IMR-90 (cell line): ENCODE results near the gene ENO2. TPM values are rescaled to one million over a fixed set of nuclear protein-coding genes. Genes with fewer than 3 reads are reported as not detected.

Experiments
- ATAC-seq: fragments of 200-7000 bp; cut with Tn5 transposase; 2 replicates; pipeline ENCODE4 v1.9.1; 2020; ENCODE audit warnings: low read depth, mild to moderate bottlenecking, moderate library complexity
- BruUV-seq: library from RNA; stranded (reverse); fragments of 400-500 nt; replicated peaks from 2 replicates; lab custom pipeline; 2021; lab: Mats Ljungman, UMichigan
- CTCF ChIA-PET: fragments of 300-600 bp; formaldehyde crosslinking; extraction: SDS; loops from one replicate; lab custom pipeline; 2021; ENCODE audit warnings: antibody characterized with exemption; lab: Yijun Ruan, JAX
- POLR2A ChIA-PET: fragments of 300-600 bp; sonication (Branson Sonifier 250); formaldehyde crosslinking; loops from one replicate; lab custom pipeline; 2022; ENCODE audit warnings: antibody characterized with exemption; ENCODE audit not compliant: unreplicated experiment; lab: Charles Lee
- DNase-seq: peaks from one replicate; pipeline ENCODE4 v3.0.0; 2013
- H2AFZ ChIP-seq: replicated peaks from 2 replicates; pipeline ENCODE3; 2013; ENCODE audit warnings: low read length, mild to moderate bottlenecking; ENCODE audit not compliant: poor library complexity
- H2AK5ac ChIP-seq: 2 replicates; pipeline ENCODE4 v1.6.1; 2013; ENCODE audit warnings: low read depth, low read length, inconsistent platforms
- H2AK9ac ChIP-seq: replicated peaks from 2 replicates; pipeline ENCODE3; 2013; ENCODE audit warnings: mild to moderate bottlenecking, low read depth, low read length, moderate library complexity; ENCODE audit not compliant: poor library complexity
- H2BK120ac ChIP-seq: 2 replicates; pipeline ENCODE4 v1.6.1; 2013; ENCODE audit warnings: low read depth, low read length, inconsistent platforms
- H2BK15ac ChIP-seq: 3 replicates; pipeline ENCODE4 v1.6.1; 2013; ENCODE audit warnings: low read depth, low read length, inconsistent platforms
- H2BK20ac ChIP-seq: 2 replicates; pipeline ENCODE4 v1.6.1; 2013; ENCODE audit warnings: low read depth, mild to moderate bottlenecking, inconsistent platforms, low read length, moderate library complexity
- H2BK5ac ChIP-seq: 2 replicates; pipeline ENCODE4 v1.6.1; 2013; ENCODE audit warnings: mild to moderate bottlenecking, low read depth, low read length, inconsistent platforms; ENCODE audit not compliant: poor library complexity, severe bottlenecking
- H3K14ac ChIP-seq: replicated peaks from 2 replicates; pipeline ENCODE4 v1.6.1; 2013; ENCODE audit warnings: low read depth, low read length, inconsistent platforms
- H3K18ac ChIP-seq: 2 replicates; pipeline ENCODE4 v1.6.1; 2013; ENCODE audit warnings: low read depth, low read length, control low read depth
- H3K23ac ChIP-seq: 2 replicates; pipeline ENCODE4 v1.6.1; 2013; ENCODE audit warnings: low read depth, low read length, inconsistent platforms
- H3K27ac ChIP-seq: 2 replicates; pipeline ENCODE4 v1.5.1; 2013; ENCODE audit warnings: mild to moderate bottlenecking, control low read depth, low read length; ENCODE audit not compliant: insufficient read depth
- H3K27me3 ChIP-seq: 2 replicates; pipeline ENCODE4 v1.6.1; 2013; ENCODE audit warnings: low read length; ENCODE audit not compliant: control insufficient read depth, insufficient read depth
- H3K36me3 ChIP-seq: 2 replicates; pipeline ENCODE4 v1.6.1; 2013; ENCODE audit warnings: low read length, mixed read lengths; ENCODE audit not compliant: control insufficient read depth, insufficient read depth
- H3K4ac ChIP-seq: 2 replicates; pipeline ENCODE4 v1.6.1; 2013; ENCODE audit warnings: low read depth, low read length, inconsistent platforms
- H3K4me1 ChIP-seq: 2 replicates; pipeline ENCODE4 v1.6.1; 2013; ENCODE audit warnings: low read length, mixed read lengths; ENCODE audit not compliant: control insufficient read depth, insufficient read depth
- H3K4me2 ChIP-seq: 2 replicates; pipeline ENCODE4 v1.6.1; 2013; ENCODE audit warnings: low read depth, mild to moderate bottlenecking, control low read depth, low read length, moderate library complexity
- H3K4me3 ChIP-seq: 2 replicates; pipeline ENCODE4 v1.5.1; 2013; ENCODE audit warnings: low read depth, mild to moderate bottlenecking, control low read depth, low read length, moderate library complexity; ENCODE audit not compliant: insufficient read depth
- H3K56ac ChIP-seq: 2 replicates; pipeline ENCODE4 v1.6.1; 2013; ENCODE audit warnings: low read length, inconsistent platforms; ENCODE audit not compliant: insufficient read depth; ENCODE audit errors: extremely low read depth
- H3K79me1 ChIP-seq, 2 experiments: 2 replicates each; pipeline ENCODE4 v1.6.1; 2013; ENCODE audit warnings: low read length in 2 of 2, inconsistent platforms in 1 of 2, low read depth in 1 of 2
- H3K9ac ChIP-seq: 2 replicates; pipeline ENCODE4 v1.6.1; 2013; ENCODE audit warnings: low read depth, low read length, control low read depth
- H3K9me1 ChIP-seq: 2 replicates; pipeline ENCODE4 v1.6.1; 2013; ENCODE audit warnings: low read length, inconsistent platforms; ENCODE audit not compliant: insufficient read depth
- H3K9me3 ChIP-seq: 2 replicates; pipeline ENCODE4 v1.6.1; 2013; ENCODE audit warnings: low read length; ENCODE audit not compliant: control insufficient read depth, insufficient read depth
- H4K20me1 ChIP-seq: 2 replicates; pipeline ENCODE4 v1.6.1; 2013; ENCODE audit warnings: low read length, inconsistent platforms; ENCODE audit not compliant: insufficient read depth
- H4K5ac ChIP-seq: 2 replicates; pipeline ENCODE4 v1.6.1; 2013; ENCODE audit warnings: mild to moderate bottlenecking, low read depth, low read length, control low read depth
- H4K8ac ChIP-seq, 2 experiments: 2 replicates each; pipeline ENCODE4 v1.6.1; 2013; ENCODE audit warnings: low read depth in 2 of 2, low read length in 2 of 2, control low read depth in 1 of 2, inconsistent platforms in 1 of 2
- H4K91ac ChIP-seq: 2 replicates; pipeline ENCODE4 v1.6.1; 2013; ENCODE audit warnings: low read depth, low read length, inconsistent platforms; ENCODE audit not compliant: insufficient read depth
- FOS ChIP-seq: fragments of 150-350 bp; IDR thresholded peaks from 2 replicates; pipeline ENCODE4 v1.6.1; 2016; ENCODE audit warnings: low read depth, low read length
- MAZ ChIP-seq: IDR thresholded peaks from 2 replicates; pipeline ENCODE4 v1.6.1; 2012; ENCODE audit warnings: low read depth, mild to moderate bottlenecking, low read length, improper control_type of control experiment, moderate library complexity, borderline replicate concordance
- POLR2A ChIP-seq: IDR thresholded peaks from 2 replicates; pipeline ENCODE4 v1.6.1; 2012; ENCODE audit warnings: mild to moderate bottlenecking, low read depth, low read length
- WGBS, 2 experiments: methylation state at CpG; one replicate each; pipeline versions ENCODE4 v1.1.5 to v1.1.7; 2013; ENCODE audit warnings: missing lambda C conversion rate in 2 of 2; ENCODE audit not compliant: insufficient read length in 1 of 2; ENCODE audit errors: extremely low coverage in 2 of 2; 5-methylcytosine and 5-hydroxymethylcytosine counted together
- dilution Hi-C: fragments of 300-500 bp; cut with HindIII; formaldehyde crosslinking; loops from one replicate; pipeline ENCODE4 v1.14.3; 2018; ENCODE audit warnings: low sequenced_read_pairs; ENCODE audit not compliant: unreplicated experiment
- in situ Hi-C: fragments of 300-500 bp; cut with MboI; formaldehyde crosslinking; loops from 3 replicates; pipeline ENCODE4 v1.14.3; 2019; ENCODE audit warnings: low sequenced_read_pairs, inconsistent platforms, mixed read lengths
- intact Hi-C: fragments of 100-400 bp; cut with micrococcal nuclease; formaldehyde crosslinking; loops from 2 replicates; pipeline ENCODE4 v1.10.0; 2022
- polyA plus RNA-seq, 3 experiments: library from polyadenylated mRNA; depleted of rRNA; stranded (reverse); fragments of >200 nt; gene quantifications; 2 replicates each; pipeline ENCODE4 v1.2.3, GENCODE V29; 2012; ENCODE audit warnings: low replicate concordance in 1 of 3
- total RNA-seq: library from RNA; depleted of rRNA; stranded (reverse); fragments of >200 nt; gene quantifications from 2 replicates; pipeline ENCODE4 v1.2.3, GENCODE V29; 2012

The ENO2 gene
- total and polyA plus RNA-seq, 2 of the 4 experiments (the other 2 are of a cell fraction), result 28.3 to 92.8 TPM

DNA sequence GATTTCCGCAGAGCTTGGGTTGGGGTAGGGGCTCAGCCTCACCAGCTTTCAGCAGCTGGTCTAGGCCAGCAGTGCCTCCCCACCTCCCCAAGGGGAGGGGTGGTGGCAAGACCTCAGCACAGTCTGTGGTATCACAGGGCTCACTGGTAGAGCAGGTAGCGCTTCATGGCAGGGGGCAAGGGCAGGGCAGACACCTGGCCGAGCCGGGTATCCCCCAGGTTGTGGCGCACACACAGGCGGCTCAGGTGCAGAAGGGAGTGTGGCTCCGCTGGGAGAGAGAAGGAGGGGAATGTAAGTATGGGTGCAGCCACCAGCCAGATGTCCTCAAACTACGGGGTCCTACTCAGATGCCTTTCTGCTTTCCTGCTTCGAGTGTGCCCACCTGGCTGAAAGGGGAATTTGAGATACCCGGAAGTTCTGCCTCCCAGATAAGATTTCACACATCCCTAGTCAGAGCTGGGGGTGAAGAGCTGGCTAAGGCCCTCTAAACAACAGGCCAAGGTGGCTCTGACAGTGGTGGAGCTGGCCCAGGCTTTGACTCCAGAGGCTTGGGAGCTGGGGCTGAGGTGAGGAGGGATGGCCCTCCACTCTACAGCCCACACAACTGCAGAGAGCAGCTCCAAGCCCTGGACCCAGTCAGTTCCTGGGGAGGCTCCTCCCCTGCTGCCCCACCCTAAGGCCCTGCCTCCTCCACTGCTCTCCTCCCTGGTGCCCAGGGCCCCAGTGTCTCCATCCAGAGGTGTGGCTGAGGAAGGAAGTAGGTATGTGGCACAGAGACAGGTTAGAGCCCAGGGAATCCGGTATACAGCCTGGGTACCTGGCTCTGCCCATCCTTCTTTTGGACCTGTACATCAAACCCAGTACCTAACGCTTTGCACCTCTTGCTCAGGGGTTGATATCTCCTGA is 43.1 kb upstream of the ENO2 start:
- peak overlapping the region; percentile 11; the same call in 1 of the 2 replicates for H3K4ac ChIP-seq
- POLR2A ChIA-PET, result interaction anchor here (1.9 kb wide), 1 partner anchor 20 kb away, joined by 12 read pairs; no protein-coding TSS in a partner anchor
- H2BK15ac ChIP-seq, result no peak overlapping the region
- peak overlapping the region; percentile 33 for H3K23ac ChIP-seq
- intact Hi-C loops, result loop anchor here (5.0 kb wide), 1 partner anchor 241 kb away; no protein-coding TSS in a partner anchor
- ATAC-seq, result no peak
- H3K9ac ChIP-seq, result peak overlapping the region; percentile 19; the same call in 1 of the 2 replicates
- 0 out of 4 replicates have a peak overlapping the region, but pooled peaks have one; percentile 0 to 30 for H4K8ac ChIP-seq
- no peak for DNase-seq
- H3K4me1 ChIP-seq, result peaks cover 19% of the 10 kb centered on the region
- H3K4me3 ChIP-seq, result no peak overlapping the region
- no peak overlapping the region for H2BK20ac ChIP-seq
- H2BK120ac ChIP-seq, result no peak overlapping the region
- TF ChIP-seq MAZ, result peak; percentile 33; the same call in 1 of the 2 replicates
- TF ChIP-seq POLR2A, result 0 out of 2 replicates have a peak, but pooled peaks have one; percentile 0
- TF ChIP-seq FOS, result no peak
- H3K56ac ChIP-seq, result no peak overlapping the region
- peaks cover 32 to 69% of the 10 kb centered on the region in 2 experiments for H3K79me1 ChIP-seq
- CTCF ChIA-PET, result interaction anchor here (1.4 to 3.0 kb wide), 3 partner anchors 10 to 20 kb away, joined by 5 to 17 read pairs (median 8); no protein-coding TSS in a partner anchor
- no peak overlapping the region for H4K5ac ChIP-seq
- H2BK5ac ChIP-seq, result no peak overlapping the region
- no peak overlapping the region for H4K91ac ChIP-seq
- no peak overlapping the region for H3K18ac ChIP-seq
- H3K36me3 ChIP-seq, result peaks cover 34% of the 10 kb centered on the region
- peak overlapping the region; percentile 1 for H2AFZ ChIP-seq
- 0 out of 2 replicates have a peak, but pooled peaks cover 3% of the 10 kb centered on the region for H3K9me1 ChIP-seq
- H2AK9ac ChIP-seq, result peak overlapping the region; percentile 81
- 100% methylated on average over 1 of the region's 12 CpGs; no CpG with 5 or more reads in 1 of the 2 experiments for WGBS, 2 experiments
- BruUV-seq, result no TSS peak
- H3K27me3 ChIP-seq, result no peaks in the 10 kb centered on the region
- peak overlapping the region; percentile 38; the same call in 1 of the 2 replicates for H3K14ac ChIP-seq
- no peaks in the 10 kb centered on the region for H3K9me3 ChIP-seq
- H3K27ac ChIP-seq, result no peak overlapping the region
- H2AK5ac ChIP-seq, result peak overlapping the region; percentile 3; the same call in 1 of the 2 replicates
- in situ Hi-C loops, result no loop called here
- dilution Hi-C loops, result no loop called here
- H4K20me1 ChIP-seq, result peaks cover 51% of the 10 kb centered on the region
- peak overlapping the region; percentile 88 for H3K4me2 ChIP-seq
